ENCODE results near the gene ATG12. TPM values are rescaled to one million over a fixed set of nuclear protein-coding genes. Genes with fewer than 3 reads are reported as not detected.

Gene ATG12
- total RNA-seq, 1 experiment from 2014 or later: 52.0 TPM

DNA sequence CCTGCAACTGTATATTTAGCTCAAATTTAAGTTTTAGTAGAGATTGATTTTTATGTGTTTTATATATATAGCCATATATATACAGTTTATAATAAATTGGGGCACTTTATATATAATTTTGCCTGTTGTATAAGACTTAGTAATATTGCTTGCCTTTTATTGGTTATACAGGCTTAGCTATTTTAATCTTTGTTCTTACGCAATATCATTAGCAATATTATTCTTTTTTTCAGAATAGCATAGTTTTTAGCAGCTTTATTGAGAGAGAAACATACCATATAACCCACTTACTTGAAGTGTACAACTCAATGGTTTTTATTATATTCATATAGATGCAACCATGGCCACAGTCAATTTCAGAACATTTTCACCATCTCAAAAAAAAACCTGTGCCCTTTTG, 52.9 kb downstream of the ATG12 start:
- CTCF ChIA-PET: no interaction called here
- BruUV-seq (replicated peaks): no TSS peak
- no peak for ATAC-seq
- Histone ChIP-seq H3K27me3 (ENCODE audit: control insufficient read depth, insufficient read depth, low read length) (no peaks in the 10 kb centered on the region), H3K27ac (ENCODE audit: low read length) (no peak overlapping the region), H3K4me3 (ENCODE audit: low read depth in 2 of 2, low read length in 2 of 2) (no peak overlapping the region), H3K9me3 (ENCODE audit: control insufficient read depth, insufficient read depth, low read depth, low read length) (no peaks in the 10 kb centered on the region), H3K4me1 (ENCODE audit: control insufficient read depth, insufficient read depth, low read length) (no peaks in the 10 kb centered on the region), H3K36me3 (ENCODE audit: control insufficient read depth, insufficient read depth, low read length) (no peaks in the 10 kb centered on the region; the same call in 1 of the 2 replicates)
- POLR2A ChIA-PET: no interaction called here
- no peak for DNase-seq (ENCODE audit: low read depth, low spot score)
- intact Hi-C loops (cut with micrococcal nuclease; ENCODE audit: unreplicated experiment) (no loop called here), in situ Hi-C loops (cut with HindIII; ENCODE audit: low pct_unique_long_range_greater_than_20kb, low sequenced_read_pairs) (no loop called here)
- no peak for TF ChIP-seq SIN3A (IDR thresholded peaks at IDR 0.05; ENCODE audit: borderline replicate concordance, insufficient read depth, low read depth, low read length)
- TF ChIP-seq TCF7L2 (IDR thresholded peaks at IDR 0.05; ENCODE audit: low read depth, low read length): no peak
- no peak for TF ChIP-seq POLR2AphosphoS5 (IDR thresholded peaks at IDR 0.05; ENCODE audit: low read depth, low read length)
- TF ChIP-seq, protein P1, sequence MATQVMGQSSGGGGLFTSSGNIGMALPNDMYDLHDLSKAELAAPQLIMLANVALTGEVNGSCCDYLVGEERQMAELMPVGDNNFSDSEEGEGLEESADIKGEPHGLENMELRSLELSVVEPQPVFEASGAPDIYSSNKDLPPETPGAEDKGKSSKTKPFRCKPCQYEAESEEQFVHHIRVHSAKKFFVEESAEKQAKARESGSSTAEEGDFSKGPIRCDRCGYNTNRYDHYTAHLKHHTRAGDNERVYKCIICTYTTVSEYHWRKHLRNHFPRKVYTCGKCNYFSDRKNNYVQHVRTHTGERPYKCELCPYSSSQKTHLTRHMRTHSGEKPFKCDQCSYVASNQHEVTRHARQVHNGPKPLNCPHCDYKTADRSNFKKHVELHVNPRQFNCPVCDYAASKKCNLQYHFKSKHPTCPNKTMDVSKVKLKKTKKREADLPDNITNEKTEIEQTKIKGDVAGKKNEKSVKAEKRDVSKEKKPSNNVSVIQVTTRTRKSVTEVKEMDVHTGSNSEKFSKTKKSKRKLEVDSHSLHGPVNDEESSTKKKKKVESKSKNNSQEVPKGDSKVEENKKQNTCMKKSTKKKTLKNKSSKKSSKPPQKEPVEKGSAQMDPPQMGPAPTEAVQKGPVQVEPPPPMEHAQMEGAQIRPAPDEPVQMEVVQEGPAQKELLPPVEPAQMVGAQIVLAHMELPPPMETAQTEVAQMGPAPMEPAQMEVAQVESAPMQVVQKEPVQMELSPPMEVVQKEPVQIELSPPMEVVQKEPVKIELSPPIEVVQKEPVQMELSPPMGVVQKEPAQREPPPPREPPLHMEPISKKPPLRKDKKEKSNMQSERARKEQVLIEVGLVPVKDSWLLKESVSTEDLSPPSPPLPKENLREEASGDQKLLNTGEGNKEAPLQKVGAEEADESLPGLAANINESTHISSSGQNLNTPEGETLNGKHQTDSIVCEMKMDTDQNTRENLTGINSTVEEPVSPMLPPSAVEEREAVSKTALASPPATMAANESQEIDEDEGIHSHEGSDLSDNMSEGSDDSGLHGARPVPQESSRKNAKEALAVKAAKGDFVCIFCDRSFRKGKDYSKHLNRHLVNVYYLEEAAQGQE (IDR thresholded peaks at IDR 0.05; ENCODE audit: insufficient read depth in 1 of 2, low read depth in 2 of 2, low read length in 1 of 2): no peak
- TF ChIP-seq, protein P2, sequence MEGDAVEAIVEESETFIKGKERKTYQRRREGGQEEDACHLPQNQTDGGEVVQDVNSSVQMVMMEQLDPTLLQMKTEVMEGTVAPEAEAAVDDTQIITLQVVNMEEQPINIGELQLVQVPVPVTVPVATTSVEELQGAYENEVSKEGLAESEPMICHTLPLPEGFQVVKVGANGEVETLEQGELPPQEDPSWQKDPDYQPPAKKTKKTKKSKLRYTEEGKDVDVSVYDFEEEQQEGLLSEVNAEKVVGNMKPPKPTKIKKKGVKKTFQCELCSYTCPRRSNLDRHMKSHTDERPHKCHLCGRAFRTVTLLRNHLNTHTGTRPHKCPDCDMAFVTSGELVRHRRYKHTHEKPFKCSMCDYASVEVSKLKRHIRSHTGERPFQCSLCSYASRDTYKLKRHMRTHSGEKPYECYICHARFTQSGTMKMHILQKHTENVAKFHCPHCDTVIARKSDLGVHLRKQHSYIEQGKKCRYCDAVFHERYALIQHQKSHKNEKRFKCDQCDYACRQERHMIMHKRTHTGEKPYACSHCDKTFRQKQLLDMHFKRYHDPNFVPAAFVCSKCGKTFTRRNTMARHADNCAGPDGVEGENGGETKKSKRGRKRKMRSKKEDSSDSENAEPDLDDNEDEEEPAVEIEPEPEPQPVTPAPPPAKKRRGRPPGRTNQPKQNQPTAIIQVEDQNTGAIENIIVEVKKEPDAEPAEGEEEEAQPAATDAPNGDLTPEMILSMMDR (IDR thresholded peaks at IDR 0.05): no peak

DNA sequence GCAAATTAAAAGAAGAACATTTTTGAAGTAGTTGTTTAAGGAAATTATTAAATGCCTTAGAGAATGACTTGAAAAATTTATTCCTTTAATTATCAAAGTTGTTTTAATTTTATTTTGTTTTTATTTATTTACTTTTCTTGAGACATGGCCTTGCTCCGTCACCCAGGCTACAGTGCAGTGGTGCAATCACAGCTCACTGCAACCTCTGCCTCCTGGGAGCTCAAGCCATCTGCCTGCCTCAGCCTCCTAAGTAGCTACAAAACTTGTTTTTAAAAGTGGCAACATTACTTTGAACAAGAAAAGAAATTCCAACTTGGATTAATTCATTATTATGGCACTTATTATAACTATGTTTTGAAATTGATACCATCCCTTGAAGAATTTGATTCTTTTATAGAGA, 53.9 kb downstream of the ATG12 start:
- CTCF ChIA-PET: no interaction called here
- POLR2A ChIA-PET: interaction anchor here (0.7 kb wide), 1 partner anchor 55 kb away, joined by 3 read pairs; no protein-coding TSS in a partner anchor
- ATAC-seq (no peak), DNase-seq (ENCODE audit: low read depth, low spot score) (no peak)
- H3K27ac ChIP-seq (ENCODE audit: low read length): no peak overlapping the region
- in situ Hi-C loops (cut with HindIII; ENCODE audit: low pct_unique_long_range_greater_than_20kb, low sequenced_read_pairs) (no loop called here), intact Hi-C loops (cut with micrococcal nuclease; ENCODE audit: unreplicated experiment) (no loop called here)
- no peaks in the 10 kb centered on the region for H3K27me3 ChIP-seq (ENCODE audit: control insufficient read depth, insufficient read depth, low read length)
- no peak overlapping the region for H3K4me3 ChIP-seq (ENCODE audit: low read depth in 2 of 2, low read length in 2 of 2)
- H3K4me1 ChIP-seq (ENCODE audit: control insufficient read depth, insufficient read depth, low read length): no peaks in the 10 kb centered on the region
- no peaks in the 10 kb centered on the region; the same call in 1 of the 2 replicates for H3K36me3 ChIP-seq (ENCODE audit: control insufficient read depth, insufficient read depth, low read length)
- BruUV-seq (replicated peaks): no TSS peak
- no peaks in the 10 kb centered on the region for H3K9me3 ChIP-seq (ENCODE audit: control insufficient read depth, insufficient read depth, low read depth, low read length)
- TF ChIP-seq POLR2AphosphoS5 (IDR thresholded peaks at IDR 0.05; ENCODE audit: low read depth, low read length): no peak
- TF ChIP-seq SIN3A (IDR thresholded peaks at IDR 0.05; ENCODE audit: borderline replicate concordance, insufficient read depth, low read depth, low read length): no peak
- TF ChIP-seq, protein P2 (IDR thresholded peaks at IDR 0.05): no peak
- TF ChIP-seq, protein P1 (IDR thresholded peaks at IDR 0.05; ENCODE audit: insufficient read depth in 1 of 2, low read depth in 2 of 2, low read length in 1 of 2): no peak
- TF ChIP-seq TCF7L2 (IDR thresholded peaks at IDR 0.05; ENCODE audit: low read depth, low read length): no peak

Measured in Panc1 (cell line).